Measurements from ENCODE around the gene BST1. TPM values are rescaled to one million over a fixed set of nuclear protein-coding genes. Genes with fewer than 3 reads are reported as not detected.

The BST1 gene
- total RNA-seq, 4 donors from 2014 or later, result 2.0 to 7.5 (median 5.5) TPM

- 73 to 74% methylated on average over 6 of the region's 6 CpGs for WGBS, 2 donors
- TF ChIP-seq CTCF (IDR thresholded peaks at IDR 0.05), result no peak
- no peak for TF ChIP-seq POLR2A (IDR thresholded peaks at IDR 0.05)
- Histone ChIP-seq H3K36me3 (no peaks in the 10 kb centered on the region), H3K27ac (no peak overlapping the region), H3K9me3 (no peaks in the 10 kb centered on the region), H3K4me1 (peaks cover 6 to 7% of the 10 kb centered on the region in 2 donors), H3K27me3 (no peaks in the 10 kb centered on the region), H3K4me3 (replicated peaks in 1 of 3) (no peak overlapping the region)
- intact Hi-C loops (cut with DNase I), result no loop called here
- DNase-seq, result no peak
These were observed 46.1 kb downstream of the BST1 start for GRCh38 chr4:15749001-15749400.

GRCh38 chr4:15751153-15751552 is 48.3 kb downstream of the BST1 start:
- H3K4me3 ChIP-seq (replicated peaks in 1 of 3), result no peak overlapping the region
- H3K9me3 ChIP-seq, result no peaks in the 10 kb centered on the region
- WGBS, 2 donors, result 97 to 99% methylated on average over 2 of the region's 2 CpGs
- no peaks in the 10 kb centered on the region for H3K36me3 ChIP-seq
- no peak for DNase-seq
- peaks cover 6 to 7% of the 10 kb centered on the region in 2 donors for H3K4me1 ChIP-seq
- TF ChIP-seq POLR2A (IDR thresholded peaks at IDR 0.05), result no peak
- no peak for TF ChIP-seq CTCF (IDR thresholded peaks at IDR 0.05)
- H3K27ac ChIP-seq, result no peak overlapping the region
- intact Hi-C loops (cut with DNase I), result no loop called here
- no peaks in the 10 kb centered on the region for H3K27me3 ChIP-seq

GRCh38 chr4:15753081-15753480 is 50.2 kb downstream of the BST1 start:
- intact Hi-C loops (cut with DNase I), result no loop called here
- DNase-seq, result no peak
- Histone ChIP-seq H3K9me3 (no peaks in the 10 kb centered on the region), H3K27me3 (no peaks in the 10 kb centered on the region), H3K4me1 (peaks cover 4 to 5% of the 10 kb centered on the region in 2 donors), H3K4me3 (replicated peaks in 1 of 3) (no peak overlapping the region), H3K27ac (no peak overlapping the region), H3K36me3 (no peaks in the 10 kb centered on the region)
- WGBS, 2 donors, result 93 to 95% methylated on average over 6 of the region's 6 CpGs
- TF ChIP-seq CTCF (IDR thresholded peaks at IDR 0.05), result no peak
- TF ChIP-seq POLR2A (IDR thresholded peaks at IDR 0.05), result no peak

- Histone ChIP-seq H3K36me3 (no peaks in the 10 kb centered on the region), H3K27ac (peak overlapping the region in 1 of 3 donors; percentile 53), H3K9me3 (no peaks in the 10 kb centered on the region), H3K4me3 (replicated peaks in 1 of 3) (no peak overlapping the region), H3K4me1 (no peaks in the 10 kb centered on the region), H3K27me3 (no peaks in the 10 kb centered on the region)
- intact Hi-C loops (cut with DNase I), result no loop called here
- TF ChIP-seq CTCF (IDR thresholded peaks at IDR 0.05) (no peak), POLR2A (IDR thresholded peaks at IDR 0.05) (no peak)
- 66 to 68% methylated on average over 4 of the region's 4 CpGs for WGBS, 2 donors
- DNase-seq, result peak; percentile 17 to 41
These were observed 50.9 kb downstream of the BST1 start for GRCh38 chr4:15753786-15754185.

GRCh38 chr4:15754323-15754722 is 51.5 kb downstream of the BST1 start:
- Histone ChIP-seq H3K27ac (peak overlapping the region in 1 of 3 donors; percentile 53), H3K4me1 (no peaks in the 10 kb centered on the region), H3K27me3 (no peaks in the 10 kb centered on the region), H3K4me3 (replicated peaks in 1 of 3) (no peak overlapping the region), H3K36me3 (no peaks in the 10 kb centered on the region), H3K9me3 (no peaks in the 10 kb centered on the region)
- WGBS, 2 donors, result 60 to 62% methylated on average over 4 of the region's 4 CpGs
- TF ChIP-seq CTCF (IDR thresholded peaks at IDR 0.05) (no peak), POLR2A (IDR thresholded peaks at IDR 0.05) (no peak)
- intact Hi-C loops (cut with DNase I), result no loop called here
- no peak for DNase-seq
